Stimulated activated CD8-positive, alpha-beta memory T cell treated with anti-CD3 and anti-CD28 coated beads, Interleukin-15, amount 100 ng/mL, for 1 hour (primary cell): ENCODE measurements around the gene BCKDHB.

Experiments
- DNase-seq: peaks from one replicate; pipeline ENCODE4 v3.0.0-alpha.2; 2020; ENCODE audit warnings: low read depth

BCKDHB gene

GRCh38 chr6:80151635-80152034 is 45.2 kb downstream of the BCKDHB start:
- no peak for DNase-seq

GRCh38 chr6:80154160-80154559 is 47.7 kb downstream of the BCKDHB start:
- DNase-seq: no peak

GRCh38 chr6:80156221-80156620 is 49.8 kb downstream of the BCKDHB start:
- DNase-seq: no peak

- no peak for DNase-seq
Observed at GRCh38 chr6:80158478-80158989, 52.1 kb downstream of the BCKDHB start.

GRCh38 chr6:80161434-80161833 is 55.0 kb downstream of the BCKDHB start:
- no peak for DNase-seq

- no peak for DNase-seq
Observed at GRCh38 chr6:80163754-80164187, 57.3 kb downstream of the BCKDHB start.

- no peak for DNase-seq
Observed at GRCh38 chr6:80165143-80165542, 58.7 kb downstream of the BCKDHB start.

GRCh38 chr6:80165819-80166218 is 59.3 kb downstream of the BCKDHB start:
- no peak for DNase-seq

- no peak for DNase-seq
Observed at GRCh38 chr6:80170433-80170832, 64.0 kb downstream of the BCKDHB start.

- no peak for DNase-seq
Observed at GRCh38 chr6:80173411-80173810, 66.9 kb downstream of the BCKDHB start.

GRCh38 chr6:80174900-80175572 is 68.6 kb downstream of the BCKDHB start:
- no peak for DNase-seq

- DNase-seq: no peak
Observed at GRCh38 chr6:80179695-80180094, 73.2 kb downstream of the BCKDHB start.

GRCh38 chr6:80181352-80182081 is 75.0 kb downstream of the BCKDHB start:
- DNase-seq: no peak

GRCh38 chr6:80182308-80182707 is 75.8 kb downstream of the BCKDHB start:
- no peak for DNase-seq

GRCh38 chr6:80183019-80183795 is 76.7 kb downstream of the BCKDHB start:
- no peak for DNase-seq

- no peak for DNase-seq
Observed at GRCh38 chr6:80185492-80185891, 79.0 kb downstream of the BCKDHB start.

- DNase-seq: no peak
Observed at GRCh38 chr6:80186082-80186481, 79.6 kb downstream of the BCKDHB start.

- DNase-seq: no peak
Observed at GRCh38 chr6:80196906-80197305, 90.4 kb downstream of the BCKDHB start.

GRCh38 chr6:80197474-80197873 is 91.0 kb downstream of the BCKDHB start:
- DNase-seq: no peak

- DNase-seq: no peak
Observed at GRCh38 chr6:80197986-80198385, 91.5 kb downstream of the BCKDHB start.

- no peak for DNase-seq
Observed at GRCh38 chr6:80203283-80203682, 96.8 kb downstream of the BCKDHB start.

- DNase-seq: no peak
Observed at GRCh38 chr6:80205404-80205803, 98.9 kb downstream of the BCKDHB start.

- DNase-seq: no peak
Observed at GRCh38 chr6:80206758-80207157, 100.3 kb downstream of the BCKDHB start.
